Transverse colon (tissue), 4 donors: ENCODE data around the gene PSMB7. TPM values are rescaled to one million over a fixed set of nuclear protein-coding genes. Genes with fewer than 3 reads are reported as not detected.

Experiments used
- DNase-seq: peaks from one replicate; pipeline ENCODE4 v3.0.0-alpha.2; 2019
- H3K27ac ChIP-seq, 4 donors: fragments of 200-600 bp; sonication (generic); 2 replicates each; pipeline ENCODE4 v1.5.1; 2016 to 2018; ENCODE audit warnings: inconsistent platforms in 4 of 4
- H3K27me3 ChIP-seq: fragments of 200-600 bp; sonication (generic); 2 replicates; pipeline ENCODE4 v1.5.1; 2017; ENCODE audit warnings: inconsistent platforms
- H3K36me3 ChIP-seq, 4 donors: fragments of 200-600 bp; sonication (generic); 2 replicates each; pipeline ENCODE4 v1.5.1; 2017 to 2019; ENCODE audit warnings: inconsistent platforms in 4 of 4
- H3K4me1 ChIP-seq, 4 donors: fragments of 200-600 bp; sonication (generic); 2 replicates each; pipeline ENCODE4 v1.5.1; 2017 to 2020; ENCODE audit warnings: inconsistent platforms in 4 of 4
- H3K4me3 ChIP-seq, 4 donors: fragments of 200-600 bp; sonication (generic); 1 replicate in 1 of 4; 2 replicates in 3 of 4; pipeline versions ENCODE4 v1.5.1 to v1.6.1; 2017 to 2019; ENCODE audit warnings: inconsistent platforms in 4 of 4
- H3K9me3 ChIP-seq, 2 donors: fragments of 200-600 bp; sonication (generic); 2 replicates each; pipeline ENCODE4 v1.5.1; 2017 to 2019; ENCODE audit warnings: inconsistent platforms in 2 of 2
- EP300 ChIP-seq: sonication (generic); formaldehyde crosslinking; IDR thresholded peaks from one replicate; pipeline ENCODE4 v1.6.1; 2017; ENCODE audit warnings: antibody characterized with exemption, low read depth
- POLR2A ChIP-seq: fragments of 450-650 bp; IDR thresholded peaks from one replicate; pipeline ENCODE4 v1.6.1; 2016; ENCODE audit warnings: antibody characterized with exemption, mild to moderate bottlenecking, moderate library complexity
- POLR2AphosphoS5 ChIP-seq, 3 donors: sonication (generic); formaldehyde crosslinking; IDR thresholded peaks; one replicate each; pipeline ENCODE4 v1.6.1; 2016; ENCODE audit warnings: antibody characterized with exemption in 3 of 3
- whole genome bisulfite sequencing, 2 donors: methylation state at CpG; one replicate each; pipeline ENCODE4 v1.1.5; 2018; ENCODE audit warnings: low coverage in 1 of 2; 5-methylcytosine and 5-hydroxymethylcytosine counted together
- in situ Hi-C, 4 donors: fragments of 200-750 bp; cut with MboI; loops; one replicate each; pipeline versions ENCODE4 v1.15.0 to v1.15.1; 2017; ENCODE audit warnings: low sequenced_read_pairs in 3 of 4, low pct_ligation_motif_present in 1 of 4, low pct_unique_long_range_greater_than_20kb in 1 of 4
- intact Hi-C: fragments of 100-400 bp; cut with DNase I; formaldehyde crosslinking; loops from one replicate; pipeline ENCODE4 v1.15.1; 2023; ENCODE audit warnings: low total_unique reads
- total RNA-seq, 4 donors: library from RNA; depleted of rRNA; stranded (reverse); fragments of >200 nt; gene quantifications; one replicate each; pipeline ENCODE4 v1.1.0, GENCODE V29; 2016
- TF ChIP-seq, protein P1 (sequence below), 5 experiments: fragments of 200-600 bp in 3 of 5; fragments of 450-650 bp in 2 of 5; sonication (generic) in 3 of 5; IDR thresholded peaks; 1 replicate in 2 of 5; 2 replicates in 3 of 5; pipeline ENCODE4 v1.5.1; 2016 to 2017; ENCODE audit warnings: antibody characterized with exemption in 5 of 5, inconsistent platforms in 3 of 5, mild to moderate bottlenecking in 2 of 5, moderate library complexity in 1 of 5

PSMB7 gene
- total RNA-seq, 4 donors from 2014 or later = 11.6 to 136 (median 51.6) TPM

DNA sequence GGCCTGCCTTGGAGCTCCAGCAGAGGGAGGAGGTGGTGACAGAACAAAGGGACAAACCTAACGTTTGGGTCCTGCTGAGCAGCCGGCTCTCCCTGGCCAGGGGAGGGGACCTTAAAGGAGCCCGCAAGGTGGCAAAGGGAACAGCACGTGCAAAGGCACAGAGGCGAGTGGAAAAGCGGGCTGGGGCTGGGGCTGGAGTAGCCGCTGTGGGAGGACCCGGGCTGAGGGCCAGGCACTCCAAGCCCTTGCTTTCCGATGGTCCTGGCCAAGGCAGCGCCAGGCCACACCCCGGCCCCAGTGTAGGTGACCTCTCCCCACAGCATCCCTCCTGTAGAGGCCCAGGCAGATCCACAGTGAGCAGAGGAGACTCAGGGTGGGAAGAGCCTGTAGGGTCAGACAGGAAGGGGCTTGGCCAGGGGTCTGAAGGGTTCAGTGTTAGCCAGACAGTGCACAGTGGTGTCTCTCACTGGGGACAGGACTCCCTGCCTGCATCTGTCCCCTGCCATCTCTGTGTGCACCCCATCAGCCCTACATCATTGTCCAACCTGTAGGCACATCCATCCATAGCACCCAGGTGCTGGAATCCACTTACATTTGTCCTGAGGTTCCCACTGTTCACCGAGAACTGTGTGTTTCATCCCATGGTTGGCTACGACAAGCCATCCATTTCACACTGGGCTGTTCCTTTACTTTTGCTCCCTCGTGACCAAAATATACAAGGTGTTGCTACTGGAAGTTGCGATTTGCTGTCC, 80.5 kb downstream of the PSMB7 start:
- in situ Hi-C loops (no loop called here), intact Hi-C loops (no loop called here)
- peaks cover 0 to 8% (median 1%) of the 10 kb centered on the region in 4 donors for H3K36me3 ChIP-seq

DNA sequence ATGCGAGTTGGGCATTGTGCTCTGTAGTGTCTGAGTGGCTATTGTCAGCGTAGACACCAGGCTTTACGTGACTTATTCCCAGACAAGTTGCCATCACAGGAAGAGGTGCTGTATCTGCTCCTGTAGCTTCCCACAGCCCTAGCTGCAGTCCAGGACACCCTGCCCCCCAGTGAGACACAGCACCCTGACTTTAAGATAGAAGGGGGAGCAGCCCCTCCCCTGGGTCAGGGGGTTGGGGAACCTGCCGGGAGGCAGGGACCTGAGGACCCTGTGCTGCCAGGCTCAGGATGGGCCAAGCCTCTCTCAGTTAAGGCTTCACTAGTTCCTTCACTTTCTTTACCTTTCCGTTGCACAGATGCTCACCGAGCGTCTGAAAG, 82.1 kb downstream of the PSMB7 start:
- Histone ChIP-seq H3K27me3 (no peaks in the 10 kb centered on the region), H3K36me3 (peaks cover 0 to 14% (median 6%) of the 10 kb centered on the region in 4 donors), H3K9me3 (no peaks in the 10 kb centered on the region), H3K4me1 (no peaks in the 10 kb centered on the region), H3K4me3 (no peak overlapping the region), H3K27ac (no peak overlapping the region)
- intact Hi-C loops = no loop called here
- TF ChIP-seq POLR2AphosphoS5 (IDR thresholded peaks at IDR 0.05) = no peak
- TF ChIP-seq, protein P1, sequence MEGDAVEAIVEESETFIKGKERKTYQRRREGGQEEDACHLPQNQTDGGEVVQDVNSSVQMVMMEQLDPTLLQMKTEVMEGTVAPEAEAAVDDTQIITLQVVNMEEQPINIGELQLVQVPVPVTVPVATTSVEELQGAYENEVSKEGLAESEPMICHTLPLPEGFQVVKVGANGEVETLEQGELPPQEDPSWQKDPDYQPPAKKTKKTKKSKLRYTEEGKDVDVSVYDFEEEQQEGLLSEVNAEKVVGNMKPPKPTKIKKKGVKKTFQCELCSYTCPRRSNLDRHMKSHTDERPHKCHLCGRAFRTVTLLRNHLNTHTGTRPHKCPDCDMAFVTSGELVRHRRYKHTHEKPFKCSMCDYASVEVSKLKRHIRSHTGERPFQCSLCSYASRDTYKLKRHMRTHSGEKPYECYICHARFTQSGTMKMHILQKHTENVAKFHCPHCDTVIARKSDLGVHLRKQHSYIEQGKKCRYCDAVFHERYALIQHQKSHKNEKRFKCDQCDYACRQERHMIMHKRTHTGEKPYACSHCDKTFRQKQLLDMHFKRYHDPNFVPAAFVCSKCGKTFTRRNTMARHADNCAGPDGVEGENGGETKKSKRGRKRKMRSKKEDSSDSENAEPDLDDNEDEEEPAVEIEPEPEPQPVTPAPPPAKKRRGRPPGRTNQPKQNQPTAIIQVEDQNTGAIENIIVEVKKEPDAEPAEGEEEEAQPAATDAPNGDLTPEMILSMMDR (IDR thresholded peaks at IDR 0.05) = no peak
- no peak for TF ChIP-seq EP300
- no peak for TF ChIP-seq POLR2A
- no peak for DNase-seq
- WGBS, 2 donors = 95% methylated on average over 7 of the region's 7 CpGs; no CpG with 5 or more reads in 1 of the 2 donors
- in situ Hi-C loops = no loop called here

More for the DNA sequence above, 80.5 kb downstream of the PSMB7 start:
- no peak for DNase-seq
- TF ChIP-seq POLR2AphosphoS5 (IDR thresholded peaks at IDR 0.05) (no peak), POLR2A (no peak), EP300 (no peak)
- TF ChIP-seq, protein P1 (IDR thresholded peaks at IDR 0.05) = no peak
- Histone ChIP-seq H3K9me3 (no peaks in the 10 kb centered on the region), H3K4me3 (no peak overlapping the region), H3K4me1 (no peaks in the 10 kb centered on the region), H3K27me3 (no peaks in the 10 kb centered on the region), H3K27ac (no peak overlapping the region)
- WGBS, 2 donors = 67 to 93% methylated on average over 1 to 15 of the region's 15 CpGs

DNA sequence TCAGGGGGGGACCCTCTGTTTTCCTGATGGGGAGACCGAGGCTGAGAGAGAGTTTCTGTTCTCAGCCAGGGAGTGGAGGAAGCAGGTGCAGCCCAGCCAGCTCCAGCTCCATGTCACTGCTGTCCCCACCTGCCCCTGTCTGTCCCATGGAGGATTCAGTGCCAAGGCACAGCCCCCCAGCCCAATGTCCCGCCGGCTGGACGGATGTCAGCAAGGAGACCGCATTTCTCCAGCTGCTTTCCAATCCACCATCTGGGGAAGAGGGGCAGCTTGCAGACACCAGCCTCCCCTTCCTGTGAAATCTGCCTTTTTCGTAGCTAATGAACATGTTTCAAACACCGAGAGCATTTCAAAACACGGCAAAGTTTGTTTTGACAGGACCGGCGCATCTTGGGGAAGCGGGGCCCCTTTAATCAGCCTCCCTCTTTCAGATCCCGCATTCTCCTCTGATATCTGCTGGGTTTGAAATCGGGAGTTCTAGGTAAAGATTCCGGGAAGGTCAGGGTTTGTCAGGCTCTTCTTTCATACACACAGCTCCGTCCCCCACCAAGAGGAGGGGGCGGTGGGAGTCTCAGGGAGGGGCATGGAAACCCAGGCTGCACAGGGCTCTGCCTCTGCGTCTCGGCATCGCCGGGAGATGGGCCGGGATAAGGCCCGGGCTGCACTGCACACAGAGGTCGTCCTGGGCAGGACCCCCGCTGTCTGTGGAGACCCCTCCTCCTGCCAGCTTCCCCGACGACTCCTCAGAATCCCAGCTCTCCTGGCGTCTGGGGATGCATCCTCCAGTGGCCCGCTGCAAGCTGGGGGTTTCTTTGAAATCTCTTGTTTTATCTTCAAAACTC, 82.7 kb downstream of the PSMB7 start:
- no peak overlapping the region for H3K27ac ChIP-seq
- H3K4me1 ChIP-seq = no peaks in the 10 kb centered on the region
- in situ Hi-C loops (no loop called here), intact Hi-C loops (no loop called here)
- peaks cover 0 to 13% (median 6%) of the 10 kb centered on the region in 4 donors for H3K36me3 ChIP-seq
- no peak for DNase-seq
- TF ChIP-seq, protein P1 (IDR thresholded peaks at IDR 0.05) = no peak
- TF ChIP-seq POLR2A (no peak), POLR2AphosphoS5 (IDR thresholded peaks at IDR 0.05) (no peak), EP300 (no peak)
- H3K4me3 ChIP-seq = no peak overlapping the region
- 87% methylated on average over 3 to 26 of the region's 28 CpGs for WGBS, 2 donors
- H3K9me3 ChIP-seq = no peaks in the 10 kb centered on the region
- no peaks in the 10 kb centered on the region for H3K27me3 ChIP-seq

DNA sequence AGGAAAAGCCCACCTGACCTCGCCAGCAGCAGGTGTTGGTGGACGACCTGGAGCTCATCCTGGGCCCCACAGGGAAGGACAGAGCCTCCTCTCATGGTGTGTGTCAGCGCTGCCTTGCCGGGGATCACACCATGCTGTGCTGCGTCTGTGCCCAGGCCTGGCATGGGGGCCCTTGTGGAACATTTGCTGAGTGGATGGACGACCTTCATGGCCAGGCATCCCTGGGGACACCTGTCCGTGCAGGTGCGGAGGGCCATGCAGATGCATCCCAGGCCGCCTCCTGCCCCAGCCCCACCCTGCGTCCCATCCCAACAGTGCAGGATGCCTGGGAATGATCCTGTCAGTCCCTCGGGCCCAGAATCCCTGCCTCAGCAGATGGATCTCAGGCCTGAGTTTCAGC, 83.7 kb downstream of the PSMB7 start:
- TF ChIP-seq POLR2AphosphoS5 (IDR thresholded peaks at IDR 0.05) (no peak), POLR2A (no peak), EP300 (no peak)
- TF ChIP-seq, protein P1 (IDR thresholded peaks at IDR 0.05) = no peak
- in situ Hi-C loops = no loop called here

More for the DNA sequence above, 83.7 kb downstream of the PSMB7 start:
- intact Hi-C loops = no loop called here
- no peak for DNase-seq
- Histone ChIP-seq H3K27ac (no peak overlapping the region), H3K27me3 (no peaks in the 10 kb centered on the region), H3K9me3 (no peaks in the 10 kb centered on the region), H3K4me1 (no peaks in the 10 kb centered on the region), H3K4me3 (no peak overlapping the region), H3K36me3 (peaks cover 0 to 19% (median 7%) of the 10 kb centered on the region in 4 donors)
- WGBS, 2 donors = 83% methylated on average over 3 of the region's 11 CpGs; no CpG with 5 or more reads in 1 of the 2 donors
